ENCODE results near the gene ULBP2. TPM values are rescaled to one million over a fixed set of nuclear protein-coding genes. Genes with fewer than 3 reads are reported as not detected.
"Not testable (repeated sequence)": the region's sequence is repeated elsewhere in the genome, so short reads cannot be mapped to it uniquely, and the experiment has no call there.

ULBP2 gene
- polyA plus RNA-seq, 1 donor (not counting 4 experiments of a cell fraction or from before 2014, with no cell fraction given) = 11.8 TPM

- H3K9me3 ChIP-seq (ENCODE audit: control insufficient read depth, low read depth, low read length); dilution Hi-C loops (cut with MboI; ENCODE audit: extremely low pct_ligation_motif_present, low sequenced_read_pairs); H3K4me1 ChIP-seq (ENCODE audit: control insufficient read depth, extremely low read depth, insufficient read depth, low read length); H3K9me1 ChIP-seq (ENCODE audit: control insufficient read depth, extremely low read depth, insufficient read depth, low read length); H3K4me2 ChIP-seq (ENCODE audit: control insufficient read depth, extremely low read depth, insufficient read depth, low read depth, low read length); H2AFZ ChIP-seq (ENCODE audit: control insufficient read depth, low read length); DNase-seq (ENCODE audit: low read depth, low spot score); H4K20me1 ChIP-seq (ENCODE audit: control insufficient read depth, extremely low read depth, insufficient read depth, low read length); H3K9ac ChIP-seq (ENCODE audit: control insufficient read depth, extremely low read depth, insufficient read depth, low read length); H3K4me3 ChIP-seq (ENCODE audit: control insufficient read depth in 2 of 3, extremely low read depth in 1 of 3, insufficient read depth in 2 of 3, low read depth in 1 of 3, low read length in 3 of 3); H3K36me3 ChIP-seq (ENCODE audit: control insufficient read depth in 2 of 2, extremely low read depth in 1 of 2, insufficient read depth in 2 of 2, low read length in 2 of 2); H3K79me2 ChIP-seq (ENCODE audit: control insufficient read depth, insufficient read depth, low read length); H3K27ac ChIP-seq (ENCODE audit: control insufficient read depth, insufficient read depth, low read length): not testable (repeated sequence)
- FAIRE-seq = peak; percentile 92
- H3K27me3 ChIP-seq (ENCODE audit: control insufficient read depth, extremely low read depth, insufficient read depth, low read length) = peaks cover 20% of the 10 kb centered on the region
Observed at GRCh38 chr6:149947533-149947932, 5.7 kb downstream of the ULBP2 start.

DNA sequence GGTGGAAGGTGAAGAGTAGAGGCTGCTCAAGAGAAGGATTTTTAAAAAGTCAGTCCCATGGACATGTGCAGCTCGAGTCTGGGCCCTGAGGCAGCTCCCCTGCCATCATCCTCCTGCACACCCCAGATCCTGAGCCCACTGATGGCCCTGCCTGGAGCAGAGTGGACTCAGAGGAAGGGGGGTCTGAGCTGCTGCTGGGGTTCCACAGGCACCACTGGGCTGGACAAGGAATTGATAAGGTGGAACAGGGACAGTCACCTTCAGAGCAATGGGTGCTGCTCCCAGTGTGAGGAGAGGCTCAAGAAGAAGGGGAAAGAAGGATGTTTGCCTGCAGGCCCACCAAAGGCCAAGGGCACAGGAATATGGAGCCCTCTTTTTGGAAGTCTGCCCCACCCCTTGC is 6.2 kb downstream of the ULBP2 start:
- Histone ChIP-seq H3K4me1 (ENCODE audit: control insufficient read depth, extremely low read depth, insufficient read depth, low read length) (no peaks in the 10 kb centered on the region), H3K9me3 (ENCODE audit: control insufficient read depth, low read depth, low read length) (no peaks in the 10 kb centered on the region), H3K27me3 (ENCODE audit: control insufficient read depth, extremely low read depth, insufficient read depth, low read length) (peaks cover 25% of the 10 kb centered on the region), H2AFZ (ENCODE audit: control insufficient read depth, low read length) (no peak overlapping the region), H3K4me3 (ENCODE audit: control insufficient read depth in 2 of 3, extremely low read depth in 1 of 3, insufficient read depth in 2 of 3, low read depth in 1 of 3, low read length in 3 of 3) (no peak overlapping the region), H3K79me2 (ENCODE audit: control insufficient read depth, insufficient read depth, low read length) (no peaks in the 10 kb centered on the region), H3K4me2 (ENCODE audit: control insufficient read depth, extremely low read depth, insufficient read depth, low read depth, low read length) (no peak overlapping the region), H3K9me1 (ENCODE audit: control insufficient read depth, extremely low read depth, insufficient read depth, low read length) (no peaks in the 10 kb centered on the region), H3K9ac (ENCODE audit: control insufficient read depth, extremely low read depth, insufficient read depth, low read length) (no peak overlapping the region), H3K36me3 (ENCODE audit: control insufficient read depth in 2 of 2, extremely low read depth in 1 of 2, insufficient read depth in 2 of 2, low read length in 2 of 2) (peaks cover 0 to 2% of the 10 kb centered on the region in 2 experiments), H3K27ac (ENCODE audit: control insufficient read depth, insufficient read depth, low read length) (no peak overlapping the region), H4K20me1 (ENCODE audit: control insufficient read depth, extremely low read depth, insufficient read depth, low read length) (no peaks in the 10 kb centered on the region)
- TF ChIP-seq CTCF (optimal IDR thresholded peaks at IDR 0.05 in 1 of 3, IDR thresholded peaks at IDR 0.05 in 1 of 3, conservative IDR thresholded peaks at IDR 0.05 in 1 of 3; ENCODE audit: extremely low read depth in 1 of 3, insufficient read depth in 2 of 3, low read length in 3 of 3) (no peak), EZH2 (IDR thresholded peaks at IDR 0.05; ENCODE audit: low read length) (no peak)
- dilution Hi-C loops (cut with MboI; ENCODE audit: extremely low pct_ligation_motif_present, low sequenced_read_pairs) = no loop called here
- DNase-seq (ENCODE audit: low read depth, low spot score) (no peak), FAIRE-seq (no peak)

- H3K4me1 ChIP-seq (ENCODE audit: control insufficient read depth, extremely low read depth, insufficient read depth, low read length) = no peaks in the 10 kb centered on the region
- dilution Hi-C loops (cut with MboI; ENCODE audit: extremely low pct_ligation_motif_present, low sequenced_read_pairs) = no loop called here
- no peak overlapping the region for H3K9ac ChIP-seq (ENCODE audit: control insufficient read depth, extremely low read depth, insufficient read depth, low read length)
- no peaks in the 10 kb centered on the region for H3K79me2 ChIP-seq (ENCODE audit: control insufficient read depth, insufficient read depth, low read length)
- no peak for DNase-seq (ENCODE audit: low read depth, low spot score)
- H3K27me3 ChIP-seq (ENCODE audit: control insufficient read depth, extremely low read depth, insufficient read depth, low read length) = peaks cover 29% of the 10 kb centered on the region
- H3K9me3 ChIP-seq (ENCODE audit: control insufficient read depth, low read depth, low read length) = no peaks in the 10 kb centered on the region
- FAIRE-seq = no peak
- TF ChIP-seq CTCF (optimal IDR thresholded peaks at IDR 0.05 in 1 of 3, IDR thresholded peaks at IDR 0.05 in 1 of 3, conservative IDR thresholded peaks at IDR 0.05 in 1 of 3; ENCODE audit: extremely low read depth in 1 of 3, insufficient read depth in 2 of 3, low read length in 3 of 3) = no peak
- TF ChIP-seq EZH2 (IDR thresholded peaks at IDR 0.05; ENCODE audit: low read length) = no peak
- no peak overlapping the region for H3K27ac ChIP-seq (ENCODE audit: control insufficient read depth, insufficient read depth, low read length)
- no peak overlapping the region for H2AFZ ChIP-seq (ENCODE audit: control insufficient read depth, low read length)
- no peaks in the 10 kb centered on the region for H4K20me1 ChIP-seq (ENCODE audit: control insufficient read depth, extremely low read depth, insufficient read depth, low read length)
- H3K36me3 ChIP-seq (ENCODE audit: control insufficient read depth in 2 of 2, extremely low read depth in 1 of 2, insufficient read depth in 2 of 2, low read length in 2 of 2) = peaks cover 0 to 2% of the 10 kb centered on the region in 2 experiments
- H3K4me2 ChIP-seq (ENCODE audit: control insufficient read depth, extremely low read depth, insufficient read depth, low read depth, low read length) = no peak overlapping the region
- no peak overlapping the region for H3K4me3 ChIP-seq (ENCODE audit: control insufficient read depth in 2 of 3, extremely low read depth in 1 of 3, insufficient read depth in 2 of 3, low read depth in 1 of 3, low read length in 3 of 3)
- H3K9me1 ChIP-seq (ENCODE audit: control insufficient read depth, extremely low read depth, insufficient read depth, low read length) = no peaks in the 10 kb centered on the region
Observed at GRCh38 chr6:149948616-149949015, 6.8 kb downstream of the ULBP2 start.

All from keratinocyte (primary cell).